Left lung (tissue), 10 donors: ENCODE measurements around the gene AFAP1L1. TPM values are rescaled to one million over a fixed set of nuclear protein-coding genes. Genes with fewer than 3 reads are reported as not detected.

Source experiments
- ATAC-seq: fragments of 200-7000 bp; cut with Tn5 transposase; one replicate; pipeline ENCODE4 v1.9.1; 2020; ENCODE audit warnings: moderate library complexity
- DNase-seq, 4 donors: peaks; one replicate each; pipeline ENCODE4 v3.0.0-alpha.2; 2013 to 2020
- H3K27ac ChIP-seq, 2 donors: fragments of 200-600 bp; sonication (generic) in 1 of 2; one replicate each; pipeline versions ENCODE4 v1.5.0 to v1.8.0; 2020 to 2021
- H3K27me3 ChIP-seq, 2 donors: fragments of 200-600 bp; sonication (generic) in 1 of 2; one replicate each; pipeline versions ENCODE4 v1.5.0 to v1.8.0; 2020 to 2021
- H3K36me3 ChIP-seq, 2 donors: fragments of 200-600 bp; sonication (generic) in 1 of 2; one replicate each; pipeline versions ENCODE4 v1.5.0 to v1.8.0; 2020 to 2021
- H3K4me1 ChIP-seq, 2 donors: fragments of 200-600 bp; one replicate each; pipeline ENCODE4 v1.8.0; 2021
- H3K4me3 ChIP-seq, 2 donors: fragments of 200-600 bp; sonication (generic) in 1 of 2; one replicate each; pipeline versions ENCODE4 v1.5.0 to v1.8.0; 2020 to 2021; ENCODE audit warnings: mild to moderate bottlenecking in 1 of 2
- H3K9me3 ChIP-seq, 2 donors: fragments of 200-600 bp; sonication (generic) in 1 of 2; one replicate each; pipeline versions ENCODE4 v1.5.0 to v1.8.0; 2020 to 2021
- intact Hi-C, 2 donors: fragments of 100-400 bp; cut with DNase I; formaldehyde crosslinking; loops; one replicate each; pipeline versions ENCODE4 v1.11.2 to v1.14.2; 2022
- polyA plus RNA-seq, 6 donors: library from polyadenylated mRNA; unstranded; fragments of 120-200 nt; gene quantifications; one replicate each; pipeline ENCODE4 v1.2.1, GENCODE V29; 2013; ENCODE audit not compliant: insufficient read length in 6 of 6
- total RNA-seq, 2 donors: library from RNA; stranded (reverse); fragmentation: NEBNext Ultra II Directional; extraction: Animal tissue kit (Norgen Biotek cat#: 25700); gene quantifications; one replicate each; pipeline ENCODE4 v1.2.1, GENCODE V29; 2021
- TF ChIP-seq, protein P1 (sequence below), 2 donors: fragments of 200-600 bp; sonication (generic) in 1 of 2; IDR thresholded peaks; one replicate each; pipeline versions ENCODE4 v1.5.0 to v1.8.0; 2021; ENCODE audit warnings: antibody characterized with exemption in 2 of 2
- donor health status: DM: no; HTN: yes; CAD: no.
- donor health status: DM: no; HTN: no; CAD: no.

AFAP1L1 gene
- total and polyA plus RNA-seq, 8 donors, result 14.2 to 46.6 (median 40.6) TPM

DNA sequence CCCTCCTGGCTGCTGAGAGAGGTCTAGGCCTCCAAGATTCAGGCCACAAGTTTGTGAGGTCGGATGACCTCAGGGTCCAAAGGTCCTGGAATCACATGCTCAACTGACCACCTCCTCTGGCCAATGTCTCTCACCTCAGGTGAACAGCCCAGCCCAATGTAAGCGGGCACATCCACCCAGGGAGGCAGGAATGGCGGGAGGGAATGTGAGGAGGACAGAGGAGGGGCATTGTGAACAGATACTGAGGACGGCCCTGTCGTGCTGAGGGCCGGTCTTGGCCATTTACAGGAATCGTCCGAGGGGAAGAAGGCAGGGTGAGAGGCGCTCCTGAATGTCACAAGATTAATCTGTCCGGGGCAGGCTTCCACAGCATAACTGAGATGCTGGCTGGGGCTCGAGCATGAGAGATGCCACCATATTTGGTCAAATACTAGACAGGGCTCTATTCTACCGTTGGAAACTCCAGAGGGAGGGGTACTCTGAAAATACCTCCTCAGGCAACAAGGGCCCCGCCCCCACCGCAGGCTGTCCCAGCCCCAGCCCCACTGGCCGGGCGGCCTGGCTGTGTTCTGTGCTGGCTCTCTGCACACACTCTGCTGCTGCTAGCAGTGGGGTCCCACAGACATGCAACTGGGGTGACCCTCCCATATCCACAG, 108.9 kb downstream of the AFAP1L1 start:
- TF ChIP-seq, protein P1, sequence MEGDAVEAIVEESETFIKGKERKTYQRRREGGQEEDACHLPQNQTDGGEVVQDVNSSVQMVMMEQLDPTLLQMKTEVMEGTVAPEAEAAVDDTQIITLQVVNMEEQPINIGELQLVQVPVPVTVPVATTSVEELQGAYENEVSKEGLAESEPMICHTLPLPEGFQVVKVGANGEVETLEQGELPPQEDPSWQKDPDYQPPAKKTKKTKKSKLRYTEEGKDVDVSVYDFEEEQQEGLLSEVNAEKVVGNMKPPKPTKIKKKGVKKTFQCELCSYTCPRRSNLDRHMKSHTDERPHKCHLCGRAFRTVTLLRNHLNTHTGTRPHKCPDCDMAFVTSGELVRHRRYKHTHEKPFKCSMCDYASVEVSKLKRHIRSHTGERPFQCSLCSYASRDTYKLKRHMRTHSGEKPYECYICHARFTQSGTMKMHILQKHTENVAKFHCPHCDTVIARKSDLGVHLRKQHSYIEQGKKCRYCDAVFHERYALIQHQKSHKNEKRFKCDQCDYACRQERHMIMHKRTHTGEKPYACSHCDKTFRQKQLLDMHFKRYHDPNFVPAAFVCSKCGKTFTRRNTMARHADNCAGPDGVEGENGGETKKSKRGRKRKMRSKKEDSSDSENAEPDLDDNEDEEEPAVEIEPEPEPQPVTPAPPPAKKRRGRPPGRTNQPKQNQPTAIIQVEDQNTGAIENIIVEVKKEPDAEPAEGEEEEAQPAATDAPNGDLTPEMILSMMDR (IDR thresholded peaks at IDR 0.05), result no peak
- ATAC-seq (no peak), DNase-seq (no peak)
- intact Hi-C loops, result loop anchor here (5.0 kb wide), 2 partner anchors 52 to 182 kb away; no protein-coding TSS in a partner anchor
- Histone ChIP-seq H3K4me3 (no peak overlapping the region), H3K27ac (peak overlapping the region in 1 of 2 donors; percentile 7), H3K36me3 (no peaks in the 10 kb centered on the region), H3K4me1 (peaks cover 14 to 22% of the 10 kb centered on the region in 2 donors), H3K9me3 (no peaks in the 10 kb centered on the region), H3K27me3 (no peaks in the 10 kb centered on the region)

- H3K4me3 ChIP-seq, result no peak overlapping the region
- intact Hi-C loops, result loop anchor here (5.0 kb wide), 2 partner anchors 51 to 181 kb away; no protein-coding TSS in a partner anchor
- DNase-seq, result no peak
- H3K27me3 ChIP-seq, result no peaks in the 10 kb centered on the region
- no peaks in the 10 kb centered on the region for H3K36me3 ChIP-seq
- no peak for ATAC-seq
- H3K9me3 ChIP-seq, result no peaks in the 10 kb centered on the region
- H3K4me1 ChIP-seq, result peaks cover 14 to 22% of the 10 kb centered on the region in 2 donors
- TF ChIP-seq, protein P1 (IDR thresholded peaks at IDR 0.05), result no peak
- no peak overlapping the region for H3K27ac ChIP-seq
Observed at GRCh38 chr5:149381261-149381985, 109.8 kb downstream of the AFAP1L1 start.

GRCh38 chr5:149381986-149382338, 110.3 kb downstream of the AFAP1L1 start:
- ATAC-seq (peak; percentile 87), DNase-seq (peak; percentile 76 to 90 (median 80))
- H3K27me3 ChIP-seq, result no peaks in the 10 kb centered on the region
- H3K9me3 ChIP-seq, result no peaks in the 10 kb centered on the region
- no peak overlapping the region for H3K27ac ChIP-seq
- intact Hi-C loops, result loop anchor here (5.0 kb wide), 2 partner anchors 50 to 180 kb away; no protein-coding TSS in a partner anchor
- H3K36me3 ChIP-seq, result no peaks in the 10 kb centered on the region
- no peak overlapping the region for H3K4me3 ChIP-seq
- H3K4me1 ChIP-seq, result peaks cover 16 to 27% of the 10 kb centered on the region in 2 donors
- TF ChIP-seq, protein P1 (IDR thresholded peaks at IDR 0.05), result peak; percentile 88 to 95

- intact Hi-C loops, result loop anchor here (5.0 kb wide), 2 partner anchors 50 to 180 kb away; no protein-coding TSS in a partner anchor
- H3K27me3 ChIP-seq, result no peaks in the 10 kb centered on the region
- H3K4me3 ChIP-seq, result no peak overlapping the region
- peak overlapping the region in 1 of 2 donors; percentile 62 for H3K27ac ChIP-seq
- peaks cover 20 to 31% of the 10 kb centered on the region in 2 donors for H3K4me1 ChIP-seq
- H3K9me3 ChIP-seq, result no peaks in the 10 kb centered on the region
- no peak for ATAC-seq
- no peak for DNase-seq
- H3K36me3 ChIP-seq, result no peaks in the 10 kb centered on the region
- TF ChIP-seq, protein P1 (IDR thresholded peaks at IDR 0.05), result no peak
Observed at GRCh38 chr5:149382517-149383220, 111.0 kb downstream of the AFAP1L1 start.
